Prostate gland (tissue), 2 donors: ENCODE data around the gene ATP6V1A. TPM values are rescaled to one million over a fixed set of nuclear protein-coding genes. Genes with fewer than 3 reads are reported as not detected.

Source experiments
- DNase-seq: peaks from one replicate; pipeline ENCODE4 v3.0.0-alpha.2; 2019; ENCODE audit warnings: low spot score
- H3K27ac ChIP-seq, 2 donors: fragments of 200-600 bp; sonication (generic); 2 replicates each; pipeline ENCODE4 v1.5.1; 2017 to 2019
- H3K27me3 ChIP-seq: fragments of 200-600 bp; sonication (generic); replicated peaks from 2 replicates; pipeline ENCODE4 v1.5.1; 2019; ENCODE audit not compliant: insufficient read depth
- H3K36me3 ChIP-seq, 2 donors: fragments of 200-600 bp; sonication (generic); 1 replicate in 1 of 2; 2 replicates in 1 of 2; pipeline versions ENCODE4 v1.5.1 to v1.8.1; 2017 to 2019
- H3K4me1 ChIP-seq: fragments of 200-600 bp; sonication (generic); replicated peaks from 2 replicates; pipeline ENCODE4 v1.5.1; 2019
- H3K4me3 ChIP-seq, 2 donors: fragments of 200-600 bp; sonication (generic); 2 replicates each; pipeline ENCODE4 v1.5.1; 2017 to 2019
- H3K9me3 ChIP-seq: fragments of 200-600 bp; sonication (generic); 2 replicates; pipeline ENCODE4 v1.5.1; 2017
- POLR2A ChIP-seq: fragments of 450-650 bp; IDR thresholded peaks from one replicate; pipeline ENCODE4 v1.6.1; 2016; ENCODE audit warnings: antibody characterized with exemption, mild to moderate bottlenecking
- POLR2AphosphoS5 ChIP-seq: sonication (generic); formaldehyde crosslinking; IDR thresholded peaks from one replicate; pipeline ENCODE4 v1.6.1; 2017; ENCODE audit warnings: antibody characterized with exemption
- WGBS: methylation state at CpG from one replicate; pipeline ENCODE4 v1.1.5; 2018; 5-methylcytosine and 5-hydroxymethylcytosine counted together
- intact Hi-C: fragments of 100-400 bp; cut with DNase I; formaldehyde crosslinking; loops from one replicate; pipeline ENCODE4 v1.14.2; 2022
- total RNA-seq, 2 donors: library from RNA; depleted of rRNA; stranded (reverse); fragments of >200 nt; gene quantifications; one replicate each; pipeline ENCODE4 v1.1.0, GENCODE V29; 2016
- TF ChIP-seq, protein P1 (sequence below), 4 experiments: fragments of 200-600 bp in 2 of 4; fragments of 450-650 bp in 2 of 4; sonication (generic) in 2 of 4; IDR thresholded peaks; 1 replicate in 3 of 4; 2 replicates in 1 of 4; pipeline ENCODE4 v1.5.1; 2016 to 2019; ENCODE audit warnings: antibody characterized with exemption in 4 of 4, mild to moderate bottlenecking in 2 of 4, moderate library complexity in 2 of 4

The ATP6V1A gene
- total RNA-seq, 2 donors from 2014 or later: 43.4 to 60.4 TPM

DNA sequence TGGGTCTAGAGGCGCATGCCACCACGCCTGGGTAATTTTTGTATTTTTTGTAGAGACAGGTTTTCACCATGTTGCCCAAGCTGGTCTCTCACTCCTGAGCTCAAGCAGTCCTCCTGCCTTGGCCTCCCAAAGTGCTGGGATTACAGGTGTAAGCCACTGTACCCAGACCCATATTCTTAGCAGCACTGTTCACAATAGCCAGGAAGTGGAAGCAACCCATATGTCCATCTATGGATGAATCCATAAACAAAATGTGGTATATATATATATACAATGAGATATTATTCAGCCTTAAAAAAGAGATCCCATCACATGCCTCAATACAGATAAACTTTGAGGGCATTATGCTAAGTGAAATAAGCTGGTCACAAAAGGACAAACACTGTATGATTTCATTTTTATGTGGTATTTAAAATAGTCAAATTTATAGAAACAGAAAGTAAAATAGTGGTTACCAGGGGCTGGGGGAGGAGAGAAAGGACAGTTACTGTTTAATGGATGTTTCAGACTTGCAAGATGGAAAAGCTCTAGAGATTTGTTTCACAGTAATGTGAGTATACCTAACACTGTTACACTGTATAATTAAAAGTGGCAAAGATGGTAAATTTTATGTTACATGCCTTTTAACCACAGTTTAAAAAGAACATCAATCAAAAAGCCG, 56.1 kb downstream of the ATP6V1A start:
- no peak for TF ChIP-seq POLR2A
- TF ChIP-seq, protein P1, sequence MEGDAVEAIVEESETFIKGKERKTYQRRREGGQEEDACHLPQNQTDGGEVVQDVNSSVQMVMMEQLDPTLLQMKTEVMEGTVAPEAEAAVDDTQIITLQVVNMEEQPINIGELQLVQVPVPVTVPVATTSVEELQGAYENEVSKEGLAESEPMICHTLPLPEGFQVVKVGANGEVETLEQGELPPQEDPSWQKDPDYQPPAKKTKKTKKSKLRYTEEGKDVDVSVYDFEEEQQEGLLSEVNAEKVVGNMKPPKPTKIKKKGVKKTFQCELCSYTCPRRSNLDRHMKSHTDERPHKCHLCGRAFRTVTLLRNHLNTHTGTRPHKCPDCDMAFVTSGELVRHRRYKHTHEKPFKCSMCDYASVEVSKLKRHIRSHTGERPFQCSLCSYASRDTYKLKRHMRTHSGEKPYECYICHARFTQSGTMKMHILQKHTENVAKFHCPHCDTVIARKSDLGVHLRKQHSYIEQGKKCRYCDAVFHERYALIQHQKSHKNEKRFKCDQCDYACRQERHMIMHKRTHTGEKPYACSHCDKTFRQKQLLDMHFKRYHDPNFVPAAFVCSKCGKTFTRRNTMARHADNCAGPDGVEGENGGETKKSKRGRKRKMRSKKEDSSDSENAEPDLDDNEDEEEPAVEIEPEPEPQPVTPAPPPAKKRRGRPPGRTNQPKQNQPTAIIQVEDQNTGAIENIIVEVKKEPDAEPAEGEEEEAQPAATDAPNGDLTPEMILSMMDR (IDR thresholded peaks at IDR 0.05): no peak
- no peak for TF ChIP-seq POLR2AphosphoS5
- H3K27me3 ChIP-seq: no peaks in the 10 kb centered on the region
- no peak overlapping the region for H3K27ac ChIP-seq
- H3K4me3 ChIP-seq: no peak overlapping the region
- no peaks in the 10 kb centered on the region for H3K4me1 ChIP-seq
- no peaks in the 10 kb centered on the region for H3K36me3 ChIP-seq
- H3K9me3 ChIP-seq: no peaks in the 10 kb centered on the region
- DNase-seq: no peak
- 88% methylated on average over 3 of the region's 3 CpGs for WGBS
- intact Hi-C loops: no loop called here

DNA sequence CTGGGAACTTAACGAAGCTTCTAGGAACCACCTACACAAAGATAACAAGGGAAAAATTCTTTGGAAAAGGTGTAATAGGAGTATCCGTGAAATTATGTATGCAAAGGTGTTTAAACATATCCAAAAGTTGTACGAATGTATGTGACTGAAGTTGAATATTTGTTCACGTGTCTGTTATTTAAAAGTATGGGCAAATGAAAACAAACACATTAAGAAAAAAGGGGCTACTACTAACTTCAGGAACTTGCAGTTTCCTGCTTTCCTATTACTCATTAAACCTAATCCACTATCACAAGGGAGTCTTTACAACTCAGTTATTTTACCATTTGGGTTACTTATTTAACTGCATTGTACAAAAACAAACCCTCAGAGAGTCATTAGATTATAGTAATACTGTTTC, 57.8 kb downstream of the ATP6V1A start:
- Histone ChIP-seq H3K27ac (no peak overlapping the region), H3K36me3 (no peaks in the 10 kb centered on the region), H3K27me3 (no peaks in the 10 kb centered on the region), H3K9me3 (no peaks in the 10 kb centered on the region), H3K4me1 (no peaks in the 10 kb centered on the region), H3K4me3 (no peak overlapping the region)
- no peak for TF ChIP-seq POLR2A
- TF ChIP-seq POLR2AphosphoS5: no peak
- TF ChIP-seq, protein P1 (IDR thresholded peaks at IDR 0.05): no peak
- intact Hi-C loops: no loop called here
- WGBS: 78% methylated on average over 4 of the region's 4 CpGs
- no peak for DNase-seq

DNA sequence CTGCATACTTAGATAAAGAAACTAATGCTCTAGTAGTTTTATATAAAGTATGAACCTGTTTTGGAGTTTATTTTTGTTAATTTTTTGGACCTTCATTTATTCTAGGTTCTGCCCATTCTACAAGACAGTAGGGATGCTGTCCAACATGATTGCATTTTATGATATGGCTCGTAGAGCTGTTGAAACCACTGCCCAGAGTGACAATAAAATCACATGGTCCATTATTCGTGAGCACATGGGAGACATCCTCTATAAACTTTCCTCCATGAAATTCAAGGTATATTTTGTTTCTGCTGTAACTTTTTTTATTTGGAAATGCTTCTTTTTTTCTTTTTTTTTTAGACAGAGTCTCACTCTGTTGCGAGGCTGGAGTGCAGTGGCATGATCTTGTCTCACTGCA, 58.4 kb downstream of the ATP6V1A start:
- no peaks in the 10 kb centered on the region for H3K36me3 ChIP-seq
- no peak for DNase-seq
- 71% methylated on average over 3 of the region's 3 CpGs for WGBS
- no peak overlapping the region for H3K4me3 ChIP-seq
- no peak overlapping the region for H3K27ac ChIP-seq
- no peaks in the 10 kb centered on the region for H3K4me1 ChIP-seq
- H3K27me3 ChIP-seq: no peaks in the 10 kb centered on the region
- intact Hi-C loops: no loop called here
- no peak for TF ChIP-seq POLR2AphosphoS5
- TF ChIP-seq POLR2A: no peak
- TF ChIP-seq, protein P1 (IDR thresholded peaks at IDR 0.05): no peak
- H3K9me3 ChIP-seq: no peaks in the 10 kb centered on the region

DNA sequence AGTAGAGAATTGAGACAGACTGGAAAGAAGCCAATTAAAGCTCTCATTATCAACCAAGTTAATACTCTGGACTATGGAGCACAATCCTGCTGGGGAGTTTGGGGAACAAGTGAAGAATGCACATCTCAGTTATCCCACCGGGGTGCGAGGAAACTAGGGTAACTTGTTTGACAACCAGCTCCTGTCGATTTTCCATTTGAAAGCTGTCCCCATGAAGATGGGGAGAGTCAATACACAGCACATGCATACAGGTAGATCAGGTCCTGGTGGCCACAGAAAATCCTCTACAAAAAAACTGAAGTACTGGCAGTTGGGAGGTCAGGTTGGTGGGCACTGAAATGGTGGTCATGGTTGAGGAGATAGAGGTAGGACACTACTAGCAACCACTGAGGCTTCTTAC, 66.0 kb downstream of the ATP6V1A start:
- no peak for DNase-seq
- H3K9me3 ChIP-seq: no peaks in the 10 kb centered on the region
- intact Hi-C loops: no loop called here
- no peak overlapping the region for H3K4me3 ChIP-seq
- no peaks in the 10 kb centered on the region for H3K36me3 ChIP-seq
- 77% methylated on average over 3 of the region's 3 CpGs for WGBS
- H3K27me3 ChIP-seq: no peaks in the 10 kb centered on the region
- no peak overlapping the region for H3K27ac ChIP-seq
- TF ChIP-seq, protein P1 (IDR thresholded peaks at IDR 0.05): no peak
- TF ChIP-seq POLR2AphosphoS5 (no peak), POLR2A (no peak)
- H3K4me1 ChIP-seq: no peaks in the 10 kb centered on the region

DNA sequence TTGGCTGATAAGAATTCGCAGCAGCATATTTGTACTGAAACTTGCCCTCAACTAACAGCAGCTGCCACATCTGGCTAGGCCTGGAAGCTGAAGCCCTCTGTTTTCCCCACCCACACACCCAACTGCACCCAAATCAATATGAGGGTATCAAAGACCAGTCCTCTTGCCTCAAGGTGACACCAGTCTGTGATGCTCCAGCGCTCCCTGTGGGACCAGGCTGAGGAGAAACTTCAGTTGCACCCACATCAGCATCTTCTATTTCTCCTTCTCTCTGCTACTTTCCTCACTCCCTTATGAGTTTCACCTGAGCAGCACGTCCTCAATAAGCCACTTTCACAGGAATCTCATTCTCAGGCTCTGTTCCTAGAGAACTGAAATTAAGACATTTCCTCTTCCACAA, 73.0 kb downstream of the ATP6V1A start:
- no peak for DNase-seq
- Histone ChIP-seq H3K27ac (no peak overlapping the region), H3K4me3 (no peak overlapping the region), H3K9me3 (no peaks in the 10 kb centered on the region), H3K4me1 (no peaks in the 10 kb centered on the region), H3K27me3 (no peaks in the 10 kb centered on the region), H3K36me3 (no peaks in the 10 kb centered on the region)
- 78% methylated on average over 3 of the region's 3 CpGs for WGBS
- TF ChIP-seq POLR2A (no peak), POLR2AphosphoS5 (no peak)
- TF ChIP-seq, protein P1 (IDR thresholded peaks at IDR 0.05): no peak
- intact Hi-C loops: no loop called here
